ENCODE measurements around the gene DNAJC12. TPM values are rescaled to one million over a fixed set of nuclear protein-coding genes. Genes with fewer than 3 reads are reported as not detected.

Gene DNAJC12
- total RNA-seq, 2 experiments from 2014 or later = 29.1 to 32.5 TPM

GRCh38 chr10:67772894-67773511, 65.0 kb downstream of the DNAJC12 start:
- Mint-ChIP-seq H3K4me3 (no peak overlapping the region), H3K4me1 (ENCODE audit: low read depth) (peaks cover 12% of the 10 kb centered on the region), H3K36me3 (ENCODE audit: low read depth) (no peaks in the 10 kb centered on the region), H3K27me3 (no peaks in the 10 kb centered on the region), H3K27ac (no peak overlapping the region), H3K9me3 (no peaks in the 10 kb centered on the region)
- CTCF ChIA-PET = interaction anchor here (0.9 to 5.6 kb wide), 6 partner anchors 9 to 106 kb away, joined by 3 to 35 read pairs (median 4); partner anchors contain the start of gene CTNNA3
- DNase-seq (no peak), ATAC-seq (peak; percentile 91)
- intact Hi-C loops (cut with micrococcal nuclease) = no loop called here
- POLR2A ChIA-PET = interaction anchor here (1.0 to 1.5 kb wide), 2 partner anchors 9 to 40 kb away, joined by 3 to 4 read pairs; no protein-coding TSS in a partner anchor
- no peak for TF ChIP-seq CTCF (IDR thresholded peaks at IDR 0.05)

- CTCF ChIA-PET = interaction anchor here (0.9 to 5.6 kb wide), 5 partner anchors 7 to 75 kb away, joined by 3 to 35 read pairs (median 8); partner anchors contain the start of gene CTNNA3
- Mint-ChIP-seq H3K4me3 (no peak overlapping the region), H3K36me3 (ENCODE audit: low read depth) (no peaks in the 10 kb centered on the region), H3K27me3 (no peaks in the 10 kb centered on the region), H3K27ac (no peak overlapping the region), H3K9me3 (no peaks in the 10 kb centered on the region), H3K4me1 (ENCODE audit: low read depth) (peaks cover 12% of the 10 kb centered on the region)
- intact Hi-C loops (cut with micrococcal nuclease) = no loop called here
- no peak for DNase-seq
- ATAC-seq = no peak
- POLR2A ChIA-PET = interaction anchor here (1.5 kb wide), 1 partner anchor 8 kb away, joined by 4 read pairs; no protein-coding TSS in a partner anchor
- no peak for TF ChIP-seq CTCF (IDR thresholded peaks at IDR 0.05)
These were observed 65.8 kb downstream of the DNAJC12 start for GRCh38 chr10:67772151-67772550.

DNA sequence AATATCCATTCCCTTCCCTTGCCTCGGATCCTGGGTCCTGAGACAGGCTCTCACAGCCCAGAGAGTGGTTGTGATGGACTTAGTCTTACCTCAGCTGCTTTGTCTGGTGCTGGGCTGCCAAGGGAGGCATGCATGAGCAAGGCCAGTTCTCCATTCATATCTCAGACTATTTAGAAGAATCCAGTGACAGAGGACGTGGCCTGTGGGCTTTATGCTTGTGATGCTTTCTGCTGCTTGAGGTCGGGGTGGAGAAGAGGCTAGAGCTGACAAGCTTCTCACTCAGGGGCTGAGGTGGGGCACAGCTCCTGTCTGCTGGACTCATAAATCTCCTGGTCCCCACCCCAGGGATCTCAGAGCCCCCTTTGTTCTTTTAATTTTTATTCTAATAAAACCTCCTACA, 66.8 kb downstream of the DNAJC12 start:
- ChIA-PET CTCF (interaction anchor here (0.9 to 5.6 kb wide), 4 partner anchors 8 to 104 kb away, joined by 3 to 35 read pairs (median 13); partner anchors contain the start of gene CTNNA3), POLR2A (interaction anchor here (0.6 kb wide), 1 partner anchor 10 kb away, joined by 3 read pairs; no protein-coding TSS in a partner anchor)
- Mint-ChIP-seq H3K36me3 (ENCODE audit: low read depth) (no peaks in the 10 kb centered on the region), H3K27ac (no peak overlapping the region), H3K27me3 (no peaks in the 10 kb centered on the region), H3K9me3 (no peaks in the 10 kb centered on the region), H3K4me1 (ENCODE audit: low read depth) (peaks cover 12% of the 10 kb centered on the region), H3K4me3 (no peak overlapping the region)
- ATAC-seq (no peak), DNase-seq (no peak)
- no peak for TF ChIP-seq CTCF (IDR thresholded peaks at IDR 0.05)
- intact Hi-C loops (cut with micrococcal nuclease) = no loop called here

DNA sequence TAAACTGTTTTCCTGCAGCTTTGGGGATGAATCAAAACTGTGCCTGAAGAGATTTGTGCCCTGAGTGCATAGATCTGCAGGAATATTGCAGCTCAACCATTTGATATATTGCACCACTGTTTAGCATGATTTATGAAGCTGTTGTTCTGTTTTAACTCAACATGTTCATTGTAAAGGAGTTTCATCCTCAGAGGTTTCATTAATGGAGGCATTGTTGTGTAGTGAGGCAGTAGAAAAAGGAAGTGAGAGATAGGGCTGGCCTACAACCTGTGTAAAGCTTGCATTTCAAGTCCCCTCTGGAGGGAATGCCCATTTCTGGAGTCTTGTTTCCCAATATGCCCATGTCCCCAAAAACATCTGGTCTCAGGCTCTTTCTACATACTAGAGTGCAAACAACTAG, 67.5 kb downstream of the DNAJC12 start:
- Mint-ChIP-seq H3K27me3 (no peaks in the 10 kb centered on the region), H3K4me3 (no peak overlapping the region), H3K4me1 (ENCODE audit: low read depth) (peaks cover 15% of the 10 kb centered on the region), H3K36me3 (ENCODE audit: low read depth) (no peaks in the 10 kb centered on the region), H3K9me3 (no peaks in the 10 kb centered on the region), H3K27ac (no peak overlapping the region)
- intact Hi-C loops (cut with micrococcal nuclease) = no loop called here
- ATAC-seq (no peak), DNase-seq (no peak)
- no peak for TF ChIP-seq CTCF (IDR thresholded peaks at IDR 0.05)
- ChIA-PET CTCF (interaction anchor here (2.2 to 5.6 kb wide), 2 partner anchors 9 to 73 kb away, joined by 22 to 35 read pairs; partner anchors contain the start of gene CTNNA3), POLR2A (interaction anchor here (0.6 kb wide), 1 partner anchor 11 kb away, joined by 3 read pairs; no protein-coding TSS in a partner anchor)

DNA sequence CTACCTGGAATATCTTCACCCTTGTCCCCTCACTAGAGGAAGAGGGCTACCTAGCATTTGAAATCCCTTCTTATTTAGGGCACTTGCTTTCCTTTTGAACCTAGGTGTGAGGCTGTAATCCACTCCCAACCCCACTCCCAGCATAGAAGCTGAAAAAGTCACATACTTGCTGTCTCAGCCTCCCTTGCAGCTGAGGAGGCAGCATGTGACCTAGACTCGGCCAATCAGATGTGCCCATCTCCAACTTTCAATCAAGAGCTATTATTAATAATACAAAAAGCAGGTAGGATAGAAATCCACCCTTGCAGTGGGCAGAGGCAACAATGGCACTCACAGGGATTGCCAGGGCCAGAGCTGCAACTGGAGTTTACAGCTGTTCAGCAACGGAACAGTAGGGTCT, 70.7 kb downstream of the DNAJC12 start:
- ATAC-seq (no peak), DNase-seq (no peak)
- ChIA-PET POLR2A (interaction anchor here (0.6 kb wide), 1 partner anchor 17 kb away, joined by 3 read pairs; no protein-coding TSS in a partner anchor), CTCF (interaction anchor here (1.4 to 6.2 kb wide), 3 partner anchors 13 to 69 kb away, joined by 5 to 59 read pairs (median 9); no protein-coding TSS in a partner anchor)
- intact Hi-C loops (cut with micrococcal nuclease) = no loop called here
- no peak for TF ChIP-seq CTCF (IDR thresholded peaks at IDR 0.05)
- Mint-ChIP-seq H3K27ac (no peak overlapping the region), H3K4me1 (ENCODE audit: low read depth) (peaks cover 14% of the 10 kb centered on the region), H3K9me3 (no peaks in the 10 kb centered on the region), H3K4me3 (no peak overlapping the region), H3K36me3 (ENCODE audit: low read depth) (peaks cover 4% of the 10 kb centered on the region), H3K27me3 (peaks cover 2% of the 10 kb centered on the region)
